Embryonic facial prominence (tissue), 1 donor: ENCODE data around the gene NBPF10.
"Not testable (repeated sequence)": the region's sequence is repeated elsewhere in the genome, so short reads cannot be mapped to it uniquely, and the experiment has no call there.

Source experiments
- DNase-seq: peaks from one replicate; pipeline ENCODE4 v3.0.0-alpha.2; 2016; ENCODE audit errors: extremely low spot score

The NBPF10 gene

GRCh38 chr1:146144465-146144864, at the start of gene NBPF10:
NBPF10 (minus strand) TSS chr1:146144804; CDS start chr1:146144769, 35 bp downstream.
- not testable (repeated sequence) for DNase-seq

GRCh38 chr1:146174531-146174930, 29.9 kb upstream of the NBPF10 start:
- not testable (repeated sequence) for DNase-seq

- DNase-seq: not testable (repeated sequence)
Measured at GRCh38 chr1:146167740-146168139, 23.1 kb upstream of the NBPF10 start.

- DNase-seq: not testable (repeated sequence)
Measured at GRCh38 chr1:146167273-146167672, 22.7 kb upstream of the NBPF10 start.
